GM21737 (cell line): ENCODE measurements around the gene SORCS2.
"Not testable (repeated sequence)": the region's sequence is repeated elsewhere in the genome, so short reads cannot be mapped to it uniquely, and the experiment has no call there.

Experiments used
- ATAC-seq: cut with Tn5 transposase; IDR thresholded peaks from one replicate; pipeline ENCODE4 v1.9.1; 2021; ENCODE audit warnings: mild to moderate bottlenecking, moderate library complexity; ENCODE audit not compliant: unreplicated experiment

Gene SORCS2

DNA sequence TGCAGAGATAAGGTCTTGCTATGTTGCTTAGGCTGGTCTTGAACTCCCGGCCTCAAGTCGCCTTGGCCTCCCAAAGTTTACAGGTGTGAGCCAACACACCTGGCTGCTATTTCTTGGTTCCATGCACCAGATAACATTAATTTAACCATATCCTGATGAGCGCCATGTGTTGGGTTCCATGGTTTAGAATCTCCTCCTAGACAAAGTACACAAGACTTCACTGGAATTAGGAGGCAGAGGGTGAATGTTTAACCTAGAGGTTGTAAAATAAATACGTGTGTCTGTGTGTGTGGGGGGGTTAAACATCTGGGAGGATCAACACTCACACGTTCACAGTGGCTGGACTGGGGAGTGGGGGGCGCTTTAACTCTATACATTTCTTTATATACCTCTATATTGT is 32.4 kb upstream of the SORCS2 start:
- ATAC-seq, result no peak

GRCh38 chr4:7160439-7160838 is 31.9 kb upstream of the SORCS2 start:
- ATAC-seq, result no peak

DNA sequence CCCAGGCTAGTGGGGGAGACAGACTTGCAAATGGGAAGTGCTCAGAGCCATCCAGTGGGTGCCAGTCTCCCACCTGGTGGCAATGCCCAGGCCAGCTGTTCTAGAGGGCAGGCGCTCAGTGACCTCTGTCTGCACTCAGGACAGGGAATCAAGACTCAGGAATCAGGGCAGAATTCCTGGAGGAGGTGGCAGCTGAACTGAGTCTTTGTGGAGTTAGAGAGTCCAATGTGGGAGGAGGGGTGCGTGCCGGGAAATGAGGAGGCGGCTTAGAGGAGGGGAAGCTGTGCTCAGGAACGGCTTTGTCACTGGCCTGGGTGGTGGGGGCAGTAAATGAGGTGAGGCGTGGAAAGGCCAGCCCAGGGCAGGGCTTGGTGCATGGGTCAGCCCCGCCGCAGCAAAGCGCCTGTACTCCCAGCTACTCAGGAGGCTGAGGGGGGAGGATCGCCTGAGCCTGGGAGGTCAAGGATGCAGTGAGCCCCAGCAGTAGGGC is 31.3 kb upstream of the SORCS2 start:
- no peak for ATAC-seq

DNA sequence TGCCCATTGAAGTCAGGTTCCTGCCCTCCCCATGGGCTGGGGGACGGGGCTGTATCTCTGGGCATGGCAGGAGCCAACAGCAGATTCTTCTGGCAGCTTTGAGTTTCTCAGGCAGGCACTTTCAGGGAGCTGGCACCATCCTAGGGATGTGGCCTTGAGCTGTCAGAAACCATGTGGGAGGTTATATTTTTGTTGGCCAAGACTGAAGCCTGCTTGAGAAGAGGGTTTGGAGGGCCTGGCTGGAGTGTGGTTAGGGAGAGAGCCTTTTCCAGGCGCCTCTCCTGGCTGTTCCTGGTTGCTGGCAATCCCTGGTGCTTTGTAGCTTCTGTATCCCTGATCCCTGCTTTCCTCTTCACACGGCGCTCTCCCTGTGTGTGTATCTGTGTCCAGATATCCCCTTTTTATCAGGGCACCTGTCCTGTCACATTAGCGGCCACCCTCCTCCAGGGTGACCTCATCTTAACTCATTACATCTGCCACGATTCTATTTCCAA is 30.6 kb upstream of the SORCS2 start:
- no peak for ATAC-seq

- not testable (repeated sequence) for ATAC-seq
Observed at GRCh38 chr4:7165056-7165873, 27.1 kb upstream of the SORCS2 start.

- no peak for ATAC-seq
Observed at GRCh38 chr4:7165874-7166201, 26.5 kb upstream of the SORCS2 start.

- no peak for ATAC-seq
Observed at GRCh38 chr4:7166237-7166636, 26.1 kb upstream of the SORCS2 start.

GRCh38 chr4:7166981-7167700 is 25.2 kb upstream of the SORCS2 start:
- ATAC-seq, result no peak

DNA sequence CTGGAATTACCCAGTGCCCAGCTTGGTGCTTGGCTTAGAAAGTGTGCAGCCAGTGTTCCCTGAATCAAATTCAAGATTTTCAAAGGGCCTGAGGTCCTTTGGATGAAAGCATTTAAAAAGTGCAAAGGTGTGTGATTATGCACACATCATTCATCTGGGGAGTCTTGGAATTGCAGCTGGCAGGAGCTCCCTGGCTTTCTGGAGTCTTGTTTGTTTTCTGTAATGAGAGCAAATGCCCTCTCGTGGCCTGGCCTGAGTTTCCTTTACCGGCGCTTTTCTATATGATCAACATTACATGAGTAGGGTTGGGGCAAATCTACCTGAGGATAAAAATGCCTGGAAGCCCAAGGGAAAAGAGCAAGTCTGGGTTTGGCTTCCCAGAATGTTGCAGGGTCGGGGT is 24.6 kb upstream of the SORCS2 start:
- no peak for ATAC-seq

DNA sequence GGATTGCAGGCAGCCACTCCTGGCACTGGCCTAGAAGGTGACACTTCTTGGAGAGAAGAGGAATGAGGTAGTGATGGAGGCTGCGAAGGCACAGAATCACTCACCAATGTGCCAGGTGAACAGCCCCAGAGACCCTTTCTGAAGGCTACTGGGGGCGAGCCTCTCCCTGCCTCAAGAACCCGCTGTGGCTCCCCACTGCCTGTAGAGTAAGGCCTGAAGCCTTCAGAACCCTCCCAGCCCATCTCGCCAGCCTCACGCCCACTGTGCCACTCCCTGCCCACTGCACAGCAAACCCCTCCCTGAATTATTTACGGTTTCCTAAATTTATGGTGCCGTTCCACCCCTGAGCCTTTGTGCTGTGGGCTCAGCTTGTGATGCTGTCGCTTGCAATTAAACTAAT is 24.2 kb upstream of the SORCS2 start:
- ATAC-seq, result no peak

GRCh38 chr4:7169134-7169533 is 23.2 kb upstream of the SORCS2 start:
- no peak for ATAC-seq

DNA sequence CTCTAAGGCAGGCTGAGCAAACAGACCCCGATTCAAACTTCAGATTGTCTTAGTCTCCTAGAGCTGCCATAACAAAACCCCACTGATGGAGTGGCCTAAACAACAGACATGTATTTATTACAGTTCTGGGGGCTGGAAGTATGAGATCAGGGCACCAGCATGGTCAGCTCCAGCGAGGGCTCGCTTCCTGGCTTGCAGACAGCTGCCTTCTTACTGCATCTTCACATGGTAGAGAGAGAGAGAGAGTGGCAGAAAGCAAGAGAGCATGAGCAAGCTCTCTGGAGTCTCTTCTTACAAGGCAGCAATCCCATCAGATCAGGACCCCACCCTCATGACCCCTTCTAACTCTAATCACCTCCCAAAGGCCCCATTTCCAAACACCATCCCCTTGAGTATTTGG is 22.3 kb upstream of the SORCS2 start:
- ATAC-seq, result no peak

- ATAC-seq, result no peak
Observed at GRCh38 chr4:7171191-7171900, 21.0 kb upstream of the SORCS2 start.

DNA sequence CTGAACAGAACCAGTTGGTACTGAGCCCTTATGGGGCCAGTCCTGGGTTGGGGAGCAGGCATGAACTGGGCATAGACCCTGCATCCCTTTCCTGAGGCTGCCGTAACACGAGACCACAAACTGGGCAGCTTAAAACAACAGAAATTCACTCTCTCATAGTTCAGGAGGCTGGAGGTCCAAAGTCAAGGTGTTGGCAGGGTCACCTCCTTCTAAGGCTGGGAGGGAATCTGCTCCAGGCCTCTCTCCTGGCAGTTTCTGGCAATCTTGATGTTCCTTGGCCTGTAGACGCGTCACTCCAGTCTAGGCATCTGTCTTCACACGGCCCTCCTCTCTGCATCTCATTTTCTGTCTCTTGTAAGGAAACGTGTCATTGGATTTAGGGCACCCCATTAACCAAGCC is 19.8 kb upstream of the SORCS2 start:
- no peak for ATAC-seq

DNA sequence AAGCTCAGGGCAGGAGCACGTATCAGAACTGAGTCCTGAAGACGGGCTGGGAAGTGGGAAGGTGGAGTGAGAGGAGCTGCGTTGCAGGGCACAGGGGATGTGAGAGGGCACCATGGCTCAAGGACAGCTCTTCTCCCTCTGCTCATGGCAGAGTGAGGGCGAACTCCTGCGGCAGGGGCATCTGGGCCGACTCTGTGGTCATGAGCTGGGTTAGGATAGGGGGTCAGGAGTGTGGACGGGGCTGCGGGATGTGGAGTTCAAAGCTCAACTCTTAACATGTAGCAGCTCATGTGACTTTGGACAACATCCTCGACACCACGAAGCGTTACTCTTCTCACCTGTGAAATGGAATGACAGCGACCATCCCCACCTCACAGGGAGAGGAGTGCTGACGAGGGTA is 19.4 kb upstream of the SORCS2 start:
- no peak for ATAC-seq

DNA sequence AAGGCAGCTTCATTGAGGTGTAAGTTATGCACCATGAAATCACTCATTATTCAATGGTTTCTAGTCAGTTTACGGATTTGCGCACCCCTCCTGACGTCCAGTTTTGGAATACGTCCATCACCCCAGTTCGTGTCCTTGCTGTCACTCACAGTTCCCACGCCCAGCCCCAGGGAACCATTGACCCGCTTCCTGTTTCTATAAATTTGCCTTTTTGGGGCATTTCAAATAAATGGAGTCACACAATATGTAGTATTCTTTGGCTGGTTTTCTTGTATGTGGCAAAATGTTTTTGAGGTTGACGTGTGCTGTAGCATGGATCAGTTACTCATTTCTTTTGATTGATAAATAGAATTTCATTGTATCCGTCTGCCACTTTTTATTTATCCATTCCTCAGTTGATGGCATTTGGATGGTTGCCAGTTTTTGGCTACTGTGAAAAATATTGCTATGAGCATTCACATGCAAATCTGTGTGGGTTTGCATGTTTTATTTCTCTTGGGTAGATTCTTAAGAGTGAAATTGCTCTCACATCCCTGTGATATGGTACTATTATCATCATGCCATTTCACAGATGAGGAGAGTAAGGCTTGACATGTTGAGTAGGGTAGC is 18.4 kb upstream of the SORCS2 start:
- ATAC-seq, result no peak

GRCh38 chr4:7179158-7179557 is 13.2 kb upstream of the SORCS2 start:
- no peak for ATAC-seq

GRCh38 chr4:7180938-7181337 is 11.4 kb upstream of the SORCS2 start:
- ATAC-seq, result no peak

DNA sequence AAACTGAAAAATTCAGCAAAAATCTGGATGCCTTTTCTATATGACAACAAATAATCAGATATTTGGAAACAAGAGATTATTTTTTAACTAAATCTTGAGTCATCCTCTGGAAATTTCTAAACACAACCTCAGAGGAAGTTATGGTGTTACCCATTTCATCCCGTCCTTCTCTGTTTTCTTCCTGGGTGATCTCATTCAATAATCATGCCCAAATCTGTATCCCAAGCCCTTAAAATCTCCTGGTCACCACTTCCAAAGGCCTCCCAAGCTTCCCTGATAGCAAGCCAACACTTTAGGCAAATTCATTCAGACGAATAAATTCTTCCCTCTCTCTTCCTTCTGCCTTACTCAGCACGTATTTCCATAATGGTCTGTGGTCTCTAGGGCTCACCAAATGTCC is 9.7 kb upstream of the SORCS2 start:
- ATAC-seq, result no peak

- ATAC-seq, result no peak
Observed at GRCh38 chr4:7183161-7183560, 9.2 kb upstream of the SORCS2 start.

GRCh38 chr4:7183780-7184460 is 8.4 kb upstream of the SORCS2 start:
- ATAC-seq, result no peak
